ENCODE results near the gene SLC2A3. TPM values are rescaled to one million over a fixed set of nuclear protein-coding genes. Genes with fewer than 3 reads are reported as not detected.
"Not testable (repeated sequence)": the region's sequence is repeated elsewhere in the genome, so short reads cannot be mapped to it uniquely, and the experiment has no call there.

The SLC2A3 gene
- total RNA-seq, 1 experiment from 2014 or later = 38.2 TPM

DNA sequence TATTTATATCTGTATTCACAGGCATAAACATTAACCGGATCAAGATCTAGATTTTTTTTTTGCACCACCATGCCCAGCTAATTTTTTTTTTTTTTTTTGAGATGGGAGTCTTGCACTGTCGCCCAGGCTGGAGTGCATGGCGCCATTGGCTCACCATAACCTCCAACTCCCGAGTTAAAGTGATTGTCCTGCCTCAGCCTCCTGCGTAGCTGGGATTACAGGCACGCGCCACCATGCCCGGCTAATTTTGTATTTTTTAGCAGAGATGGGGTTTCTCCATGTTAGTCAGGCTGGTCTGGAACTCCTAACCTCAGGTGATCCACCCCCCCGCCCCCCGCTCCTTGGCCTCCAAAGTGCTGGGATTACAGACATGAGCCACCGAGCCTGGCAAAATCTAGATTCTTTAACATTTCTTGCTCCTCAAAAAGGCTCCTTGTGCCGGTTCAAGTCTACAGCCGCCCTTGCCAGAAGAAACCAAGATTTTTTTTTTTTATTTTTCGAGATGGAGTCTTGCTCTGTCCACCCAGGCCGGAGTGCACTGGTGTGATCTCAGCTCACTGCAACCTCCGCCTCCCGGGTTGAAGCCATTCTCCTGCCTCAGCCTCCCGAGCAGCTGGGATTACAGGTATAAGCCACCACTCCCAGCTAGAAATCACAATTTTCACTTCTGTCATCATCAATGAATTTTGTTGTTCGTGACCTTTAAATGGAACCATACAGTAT is 36.9 kb upstream of the SLC2A3 start:
- H3K9me2 ChIP-seq (replicated peaks; ENCODE audit: insufficient read depth, low read length) = no peaks in the 10 kb centered on the region
- no peak overlapping the region for H2AFZ ChIP-seq (ENCODE audit: low read length)
- no peak overlapping the region for H3K4me3 ChIP-seq (ENCODE audit: low read length)
- no peak for DNase-seq
- peaks cover 25% of the 10 kb centered on the region for H3K4me1 ChIP-seq (ENCODE audit: low read length)
- no peaks in the 10 kb centered on the region for H3K9me3 ChIP-seq (ENCODE audit: low read length)
- H3K27ac ChIP-seq (ENCODE audit: low read length) = no peak overlapping the region
- no peaks in the 10 kb centered on the region for H4K20me1 ChIP-seq (ENCODE audit: insufficient read depth, low read depth, low read length)
- no peak overlapping the region for H3K9ac ChIP-seq (ENCODE audit: low read length)
- H3K27me3 ChIP-seq (ENCODE audit: low read length) = no peaks in the 10 kb centered on the region
- H3K36me3 ChIP-seq (ENCODE audit: insufficient read depth, low read length) = no peaks in the 10 kb centered on the region
- H3K79me2 ChIP-seq (ENCODE audit: low read length) = no peaks in the 10 kb centered on the region
- H3K4me2 ChIP-seq (ENCODE audit: low read depth, low read length, poor library complexity, severe bottlenecking) = no peak overlapping the region

DNA sequence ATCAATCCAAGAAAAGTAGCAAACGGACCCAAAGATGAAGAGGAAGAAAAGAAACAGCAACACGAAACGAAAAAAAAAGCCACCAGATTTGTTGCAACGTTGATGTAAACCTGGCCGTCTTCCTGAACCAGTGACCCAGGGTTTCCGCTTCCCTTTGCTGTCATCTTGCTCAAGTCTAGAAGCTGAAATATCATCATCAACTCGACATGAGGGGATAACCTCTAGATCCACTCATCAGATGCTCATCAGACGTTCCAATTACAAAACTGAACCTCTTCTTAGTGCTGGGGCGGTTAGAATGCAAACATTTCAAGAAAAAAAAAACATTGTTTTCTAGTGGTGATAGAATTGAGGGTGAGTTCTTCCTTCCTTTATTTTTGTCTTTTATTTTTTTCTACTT is 36.3 kb upstream of the SLC2A3 start:
- not testable (repeated sequence) for H2AFZ ChIP-seq (ENCODE audit: low read length)

DNA sequence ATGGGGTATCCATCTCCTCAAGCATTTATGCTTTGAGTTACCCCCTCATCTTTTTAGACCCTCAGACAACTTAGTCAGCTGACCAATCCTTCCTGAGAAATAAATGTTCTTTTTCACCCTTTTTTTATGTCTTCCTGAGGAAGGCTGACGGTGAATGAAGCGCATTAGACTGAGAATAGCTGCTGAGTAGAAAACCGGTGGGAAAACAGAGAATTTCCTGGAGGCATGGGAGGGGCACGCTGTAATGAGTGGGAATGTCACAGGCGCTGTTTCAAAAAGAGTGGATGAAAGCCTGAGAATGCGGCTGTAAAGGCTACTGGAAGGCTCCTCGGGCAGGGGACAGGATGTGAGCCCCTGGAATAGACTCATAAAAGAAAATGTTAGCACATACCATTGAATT is 35.8 kb upstream of the SLC2A3 start:
- H4K20me1 ChIP-seq (ENCODE audit: insufficient read depth, low read depth, low read length); H3K36me3 ChIP-seq (ENCODE audit: insufficient read depth, low read length); H3K27me3 ChIP-seq (ENCODE audit: low read length); H3K4me2 ChIP-seq (ENCODE audit: low read depth, low read length, poor library complexity, severe bottlenecking); H3K9me3 ChIP-seq (ENCODE audit: low read length); H3K79me2 ChIP-seq (ENCODE audit: low read length); H3K9me2 ChIP-seq (replicated peaks; ENCODE audit: insufficient read depth, low read length); H3K27ac ChIP-seq (ENCODE audit: low read length); H3K4me3 ChIP-seq (ENCODE audit: low read length); H3K9ac ChIP-seq (ENCODE audit: low read length); DNase-seq; H2AFZ ChIP-seq (ENCODE audit: low read length): not testable (repeated sequence)
- H3K4me1 ChIP-seq (ENCODE audit: low read length) = peaks cover 19% of the 10 kb centered on the region

More for the DNA sequence above, 36.3 kb upstream of the SLC2A3 start:
- H3K79me2 ChIP-seq (ENCODE audit: low read length); H3K4me3 ChIP-seq (ENCODE audit: low read length); DNase-seq; H3K9me3 ChIP-seq (ENCODE audit: low read length); H3K9ac ChIP-seq (ENCODE audit: low read length); H3K27me3 ChIP-seq (ENCODE audit: low read length); H3K36me3 ChIP-seq (ENCODE audit: insufficient read depth, low read length); H3K9me2 ChIP-seq (replicated peaks; ENCODE audit: insufficient read depth, low read length); H4K20me1 ChIP-seq (ENCODE audit: insufficient read depth, low read depth, low read length); H3K4me2 ChIP-seq (ENCODE audit: low read depth, low read length, poor library complexity, severe bottlenecking); H3K27ac ChIP-seq (ENCODE audit: low read length): not testable (repeated sequence)
- H3K4me1 ChIP-seq (ENCODE audit: low read length) = peaks cover 22% of the 10 kb centered on the region

DNA sequence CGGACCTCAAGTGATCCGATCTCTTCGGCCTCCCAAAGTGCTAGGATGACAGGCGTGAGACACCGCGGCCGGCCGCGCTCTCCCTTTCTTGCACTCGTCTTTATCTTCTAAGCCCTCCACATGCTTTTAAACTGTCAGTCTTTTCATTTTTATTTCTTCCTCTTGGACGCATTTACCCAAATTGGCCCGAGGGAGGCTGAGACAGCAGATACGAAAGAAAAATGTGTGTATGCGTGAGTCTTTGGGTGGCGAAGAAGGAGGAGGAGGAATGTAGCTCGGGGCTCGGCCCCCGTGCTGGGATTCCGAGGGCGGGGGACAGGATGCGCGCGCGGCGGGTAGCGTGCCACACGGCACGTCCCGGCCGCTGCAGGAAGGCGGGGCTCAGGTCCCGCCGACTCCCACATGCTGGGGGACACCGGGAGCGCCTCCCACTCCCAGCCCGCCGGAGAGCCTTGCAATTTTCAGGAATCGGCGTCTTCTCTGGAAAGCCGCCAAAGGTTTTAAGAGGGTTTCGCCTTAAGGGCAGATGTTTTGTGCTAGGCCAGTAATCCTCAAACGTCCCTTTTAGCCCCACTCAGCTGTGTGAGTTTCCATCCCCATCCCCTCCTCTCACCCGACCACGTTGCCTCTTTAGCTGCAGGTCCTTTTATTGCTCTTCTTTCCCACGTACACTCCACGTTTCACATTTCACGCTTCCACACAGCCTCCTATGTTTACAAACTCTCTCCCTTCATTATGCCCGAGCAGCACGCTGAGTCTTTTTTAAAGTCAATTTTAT is 34.7 kb upstream of the SLC2A3 start:
- Histone ChIP-seq H3K79me2 (ENCODE audit: low read length) (no peaks in the 10 kb centered on the region), H3K4me2 (ENCODE audit: low read depth, low read length, poor library complexity, severe bottlenecking) (peak overlapping the region; percentile 71), H3K27me3 (ENCODE audit: low read length) (no peaks in the 10 kb centered on the region), H3K9ac (ENCODE audit: low read length) (peak overlapping the region; percentile 61), H3K9me2 (replicated peaks; ENCODE audit: insufficient read depth, low read length) (no peaks in the 10 kb centered on the region), H3K4me1 (ENCODE audit: low read length) (peaks cover 18% of the 10 kb centered on the region), H4K20me1 (ENCODE audit: insufficient read depth, low read depth, low read length) (no peaks in the 10 kb centered on the region), H3K9me3 (ENCODE audit: low read length) (no peaks in the 10 kb centered on the region), H2AFZ (ENCODE audit: low read length) (peak overlapping the region; percentile 100), H3K36me3 (ENCODE audit: insufficient read depth, low read length) (no peaks in the 10 kb centered on the region), H3K27ac (ENCODE audit: low read length) (no peak overlapping the region), H3K4me3 (ENCODE audit: low read length) (peak overlapping the region; percentile 59)
- peak; percentile 75 for DNase-seq

GRCh38 chr12:7966563-7966962 is 30.6 kb upstream of the SLC2A3 start:
- Histone ChIP-seq H3K4me1 (ENCODE audit: low read length) (peaks cover 21% of the 10 kb centered on the region), H3K4me2 (ENCODE audit: low read depth, low read length, poor library complexity, severe bottlenecking) (no peak overlapping the region), H3K4me3 (ENCODE audit: low read length) (no peak overlapping the region), H3K27ac (ENCODE audit: low read length) (no peak overlapping the region), H4K20me1 (ENCODE audit: insufficient read depth, low read depth, low read length) (no peaks in the 10 kb centered on the region), H3K9me2 (replicated peaks; ENCODE audit: insufficient read depth, low read length) (no peaks in the 10 kb centered on the region), H3K9me3 (ENCODE audit: low read length) (no peaks in the 10 kb centered on the region), H3K9ac (ENCODE audit: low read length) (no peak overlapping the region), H3K36me3 (ENCODE audit: insufficient read depth, low read length) (no peaks in the 10 kb centered on the region), H3K79me2 (ENCODE audit: low read length) (no peaks in the 10 kb centered on the region), H3K27me3 (ENCODE audit: low read length) (no peaks in the 10 kb centered on the region), H2AFZ (ENCODE audit: low read length) (no peak overlapping the region)
- no peak for DNase-seq

GRCh38 chr12:7964669-7965068 is 28.7 kb upstream of the SLC2A3 start:
- not testable (repeated sequence) for H3K4me2 ChIP-seq (ENCODE audit: low read depth, low read length, poor library complexity, severe bottlenecking); H3K27me3 ChIP-seq (ENCODE audit: low read length); H2AFZ ChIP-seq (ENCODE audit: low read length); H3K36me3 ChIP-seq (ENCODE audit: insufficient read depth, low read length); H3K9me2 ChIP-seq (replicated peaks; ENCODE audit: insufficient read depth, low read length); H3K79me2 ChIP-seq (ENCODE audit: low read length); H3K27ac ChIP-seq (ENCODE audit: low read length); DNase-seq; H4K20me1 ChIP-seq (ENCODE audit: insufficient read depth, low read depth, low read length); H3K9ac ChIP-seq (ENCODE audit: low read length); H3K4me3 ChIP-seq (ENCODE audit: low read length); H3K9me3 ChIP-seq (ENCODE audit: low read length)
- H3K4me1 ChIP-seq (ENCODE audit: low read length) = peaks cover 17% of the 10 kb centered on the region

GRCh38 chr12:7961395-7962178 is 25.6 kb upstream of the SLC2A3 start:
- H3K79me2 ChIP-seq (ENCODE audit: low read length) = no peaks in the 10 kb centered on the region
- no peaks in the 10 kb centered on the region for H3K9me3 ChIP-seq (ENCODE audit: low read length)
- peak overlapping the region; percentile 96 for H3K4me2 ChIP-seq (ENCODE audit: low read depth, low read length, poor library complexity, severe bottlenecking)
- DNase-seq = no peak
- no peaks in the 10 kb centered on the region for H3K27me3 ChIP-seq (ENCODE audit: low read length)
- no peaks in the 10 kb centered on the region for H4K20me1 ChIP-seq (ENCODE audit: insufficient read depth, low read depth, low read length)
- H3K4me3 ChIP-seq (ENCODE audit: low read length) = peak overlapping the region; percentile 80
- H3K4me1 ChIP-seq (ENCODE audit: low read length) = peaks cover 21% of the 10 kb centered on the region
- no peak overlapping the region; the same call in 1 of the 2 replicates for H2AFZ ChIP-seq (ENCODE audit: low read length)
- no peaks in the 10 kb centered on the region for H3K9me2 ChIP-seq (replicated peaks; ENCODE audit: insufficient read depth, low read length)
- no peak overlapping the region for H3K27ac ChIP-seq (ENCODE audit: low read length)
- peak overlapping the region; percentile 83 for H3K9ac ChIP-seq (ENCODE audit: low read length)
- H3K36me3 ChIP-seq (ENCODE audit: insufficient read depth, low read length) = no peaks in the 10 kb centered on the region

DNA sequence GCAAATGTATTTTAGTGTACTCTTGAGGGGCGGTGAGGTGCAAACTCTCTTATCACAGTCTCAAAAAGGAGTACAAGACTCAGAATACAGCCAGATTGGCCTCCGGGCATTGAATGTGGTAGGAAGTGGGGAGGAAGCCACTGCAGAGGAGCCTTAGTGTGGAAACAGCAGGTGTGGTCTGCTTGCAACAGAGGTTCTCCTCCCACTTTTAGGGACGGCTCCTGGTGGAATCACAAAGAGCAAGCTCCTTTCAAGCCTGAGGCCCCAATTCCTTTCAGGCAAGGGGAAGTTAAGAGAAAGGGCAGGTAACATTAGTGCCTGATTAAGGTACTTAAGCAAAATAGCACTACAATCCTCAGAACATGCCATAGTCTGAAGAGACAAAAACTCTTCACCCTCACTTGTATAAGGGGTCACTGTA is 23.7 kb upstream of the SLC2A3 start:
- Histone ChIP-seq H3K36me3 (ENCODE audit: insufficient read depth, low read length) (no peaks in the 10 kb centered on the region), H4K20me1 (ENCODE audit: insufficient read depth, low read depth, low read length) (no peaks in the 10 kb centered on the region), H3K4me3 (ENCODE audit: low read length) (no peak overlapping the region), H3K9me2 (replicated peaks; ENCODE audit: insufficient read depth, low read length) (no peaks in the 10 kb centered on the region), H3K79me2 (ENCODE audit: low read length) (no peaks in the 10 kb centered on the region), H3K27me3 (ENCODE audit: low read length) (no peaks in the 10 kb centered on the region), H3K4me2 (ENCODE audit: low read depth, low read length, poor library complexity, severe bottlenecking) (peak overlapping the region; percentile 96), H3K27ac (ENCODE audit: low read length) (no peak overlapping the region), H3K4me1 (ENCODE audit: low read length) (peaks cover 21% of the 10 kb centered on the region), H3K9ac (ENCODE audit: low read length) (no peak overlapping the region), H2AFZ (ENCODE audit: low read length) (peak overlapping the region; percentile 80), H3K9me3 (ENCODE audit: low read length) (no peaks in the 10 kb centered on the region)
- no peak for DNase-seq
